Endothelial cell of umbilical vein (primary cell): Measurements from ENCODE around the gene RAB35.

ENCODE experiments used
- EZH2 ChIP-seq: IDR thresholded peaks from 2 replicates; pipeline ENCODE4 v1.6.1; 2012; ENCODE audit warnings: borderline replicate concordance, low read depth, mild to moderate bottlenecking, moderate library complexity, low read length, inconsistent platforms; ENCODE audit not compliant: severe bottlenecking
- FOS ChIP-seq: IDR thresholded peaks from 2 replicates; pipeline ENCODE4 v1.6.1; 2011; ENCODE audit warnings: mild to moderate bottlenecking, low read length, moderate library complexity, borderline replicate concordance; ENCODE audit not compliant: insufficient read depth
- GATA2 ChIP-seq: IDR thresholded peaks from 2 replicates; pipeline ENCODE4 v1.7.0; 2011; ENCODE audit warnings: low read depth, mild to moderate bottlenecking, moderate library complexity, mixed read lengths, low read length; ENCODE audit not compliant: insufficient read length, insufficient read depth
- JUN ChIP-seq: IDR thresholded peaks from 2 replicates; pipeline ENCODE4 v1.6.1; 2011; ENCODE audit warnings: borderline replicate concordance, low read depth; ENCODE audit not compliant: insufficient read length, insufficient read depth
- MYC ChIP-seq: IDR thresholded peaks from one replicate; pipeline ENCODE4 v1.6.1; 2011; ENCODE audit warnings: mild to moderate bottlenecking, low read depth, low read length
- POLR2A ChIP-seq: IDR thresholded peaks from 2 replicates; pipeline ENCODE4 v1.6.1; 2012; ENCODE audit warnings: low read depth, mild to moderate bottlenecking, control low read depth, low read length
- POLR2AphosphoS5 ChIP-seq: IDR thresholded peaks from 2 replicates; pipeline ENCODE4 v1.6.1; 2012; ENCODE audit warnings: low read depth, mild to moderate bottlenecking, control low read depth, low read length, moderate library complexity; ENCODE audit not compliant: insufficient read depth
- TF ChIP-seq, protein P1 (sequence below), 2 donors: IDR thresholded peaks; 1 replicate in 1 of 2; 2 replicates in 1 of 2; pipeline ENCODE4 v1.5.1; 2011; ENCODE audit warnings: low read length in 2 of 2, mild to moderate bottlenecking in 2 of 2, moderate library complexity in 2 of 2, control low read depth in 1 of 2, inconsistent platforms in 1 of 2, low read depth in 1 of 2; ENCODE audit not compliant: insufficient read depth in 1 of 2; ENCODE audit errors: extremely low read depth in 1 of 2
- TF ChIP-seq, protein P2 (sequence below): IDR thresholded peaks from 2 replicates; pipeline ENCODE4 v1.6.1; 2011; ENCODE audit not compliant: insufficient read depth, insufficient read length

DNA sequence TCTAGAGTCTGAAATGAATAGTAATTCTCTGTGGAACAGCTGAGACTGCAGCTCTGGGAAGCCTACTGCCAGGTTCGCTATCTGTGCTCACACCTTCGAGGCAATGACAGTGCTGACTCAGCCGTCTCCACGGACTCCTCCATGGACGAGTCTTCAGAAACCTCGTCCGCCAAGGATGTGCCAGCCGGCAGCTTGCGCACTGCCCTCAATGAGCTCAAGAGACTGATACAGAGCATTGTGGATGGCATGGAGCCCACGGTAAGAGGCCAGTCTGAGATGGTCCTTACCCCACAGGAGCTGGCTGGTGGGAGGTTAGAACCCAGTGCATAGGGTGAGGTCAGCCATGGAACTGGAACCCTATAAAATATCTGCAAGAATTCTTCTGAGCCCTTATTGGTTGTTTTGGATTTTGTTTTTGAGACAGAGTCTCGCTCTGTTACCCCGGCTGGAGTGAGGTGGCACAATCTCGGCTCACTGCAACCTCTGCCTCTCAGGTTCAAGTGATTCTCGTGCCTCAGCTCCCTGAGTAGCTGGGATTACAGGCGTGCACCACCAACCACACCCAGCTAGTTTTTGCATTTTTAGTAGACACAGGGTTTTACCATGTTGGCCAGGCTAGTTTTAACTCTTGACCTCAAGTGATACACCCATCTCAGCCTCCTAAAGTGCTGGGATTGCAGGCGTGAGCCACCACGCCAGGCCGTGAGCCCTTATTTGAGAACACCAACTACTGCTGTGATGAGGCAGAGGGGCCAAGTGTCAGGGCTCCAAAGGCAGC is 43.9 kb downstream of the RAB35 start:
- TF ChIP-seq POLR2AphosphoS5 (no peak), MYC (no peak), JUN (no peak), FOS (no peak), EZH2 (no peak), POLR2A (no peak), GATA2 (no peak)
- TF ChIP-seq, protein P1, sequence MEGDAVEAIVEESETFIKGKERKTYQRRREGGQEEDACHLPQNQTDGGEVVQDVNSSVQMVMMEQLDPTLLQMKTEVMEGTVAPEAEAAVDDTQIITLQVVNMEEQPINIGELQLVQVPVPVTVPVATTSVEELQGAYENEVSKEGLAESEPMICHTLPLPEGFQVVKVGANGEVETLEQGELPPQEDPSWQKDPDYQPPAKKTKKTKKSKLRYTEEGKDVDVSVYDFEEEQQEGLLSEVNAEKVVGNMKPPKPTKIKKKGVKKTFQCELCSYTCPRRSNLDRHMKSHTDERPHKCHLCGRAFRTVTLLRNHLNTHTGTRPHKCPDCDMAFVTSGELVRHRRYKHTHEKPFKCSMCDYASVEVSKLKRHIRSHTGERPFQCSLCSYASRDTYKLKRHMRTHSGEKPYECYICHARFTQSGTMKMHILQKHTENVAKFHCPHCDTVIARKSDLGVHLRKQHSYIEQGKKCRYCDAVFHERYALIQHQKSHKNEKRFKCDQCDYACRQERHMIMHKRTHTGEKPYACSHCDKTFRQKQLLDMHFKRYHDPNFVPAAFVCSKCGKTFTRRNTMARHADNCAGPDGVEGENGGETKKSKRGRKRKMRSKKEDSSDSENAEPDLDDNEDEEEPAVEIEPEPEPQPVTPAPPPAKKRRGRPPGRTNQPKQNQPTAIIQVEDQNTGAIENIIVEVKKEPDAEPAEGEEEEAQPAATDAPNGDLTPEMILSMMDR (IDR thresholded peaks at IDR 0.05; ENCODE audit: extremely low read depth in 1 of 2, insufficient read depth in 1 of 2, low read depth in 1 of 2, low read length in 2 of 2) = no peak
- TF ChIP-seq, protein P2, sequence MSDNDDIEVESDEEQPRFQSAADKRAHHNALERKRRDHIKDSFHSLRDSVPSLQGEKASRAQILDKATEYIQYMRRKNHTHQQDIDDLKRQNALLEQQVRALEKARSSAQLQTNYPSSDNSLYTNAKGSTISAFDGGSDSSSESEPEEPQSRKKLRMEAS = no peak
